GM23338 (cell line): ENCODE results near the gene EHBP1L1. TPM values are rescaled to one million over a fixed set of nuclear protein-coding genes. Genes with fewer than 3 reads are reported as not detected.
A peak's percentile ranks its signal among the peaks of the same experiment; 100 is the strongest.

Source experiments
- ATAC-seq: fragments of 200-7000 bp; cut with Tn5 transposase; 3 replicates; pipeline ENCODE4 v1.9.1; 2020
- DNase-seq: peaks from one replicate; pipeline ENCODE4 v3.0.0-alpha.2; 2015; ENCODE audit warnings: low spot score
- H2AFZ ChIP-seq: fragments of 200-600 bp; sonication (generic); 2 replicates; pipeline ENCODE4 v1.8.0; 2016; ENCODE audit warnings: antibody characterized with exemption, mild to moderate bottlenecking, moderate library complexity
- H3F3A ChIP-seq: fragments of 200-600 bp; sonication (generic); replicated peaks from 2 replicates; pipeline ENCODE4 v1.8.0; 2017; ENCODE audit warnings: antibody characterized with exemption, mixed run types, low read depth
- H3K27ac ChIP-seq: fragments of 200-600 bp; sonication (generic); 2 replicates; pipeline ENCODE4 v1.6.1; 2016; ENCODE audit warnings: low read depth
- H3K27me3 ChIP-seq: fragments of 200-600 bp; sonication (generic); 2 replicates; pipeline ENCODE4 v1.8.0; 2016; ENCODE audit warnings: mild to moderate bottlenecking, mixed run types, moderate library complexity; ENCODE audit not compliant: insufficient read depth
- H3K36me3 ChIP-seq: fragments of 200-600 bp; sonication (generic); 2 replicates; pipeline ENCODE4 v1.8.0; 2016; ENCODE audit warnings: mild to moderate bottlenecking; ENCODE audit not compliant: insufficient read depth
- H3K4me1 ChIP-seq: fragments of 200-600 bp; sonication (generic); 2 replicates; pipeline ENCODE4 v1.8.0; 2016; ENCODE audit warnings: mild to moderate bottlenecking, moderate library complexity; ENCODE audit not compliant: insufficient read depth
- H3K4me2 ChIP-seq: fragments of 200-600 bp; sonication (generic); 2 replicates; pipeline ENCODE4 v1.7.1; 2017; ENCODE audit warnings: mixed run types
- H3K4me3 ChIP-seq: fragments of 200-600 bp; sonication (generic); 2 replicates; pipeline ENCODE4 v1.6.1; 2016; ENCODE audit warnings: mixed run types
- H3K79me2 ChIP-seq: fragments of 200-600 bp; sonication (generic); replicated peaks from 2 replicates; pipeline ENCODE4 v1.8.0; 2017; ENCODE audit warnings: mild to moderate bottlenecking; ENCODE audit not compliant: insufficient read depth
- H3K9me2 ChIP-seq: fragments of 200-600 bp; sonication (generic); 2 replicates; pipeline ENCODE4 v1.8.0; 2017; ENCODE audit not compliant: insufficient read depth
- H4K20me1 ChIP-seq: fragments of 200-600 bp; sonication (generic); replicated peaks from 2 replicates; pipeline ENCODE4 v1.8.0; 2017; ENCODE audit warnings: mild to moderate bottlenecking; ENCODE audit not compliant: insufficient read depth
- H3K27ac Mint-ChIP-seq: 2 replicates; pipeline ENCODE4 v1.8.0; 2020; ENCODE audit warnings: inconsistent platforms, mild to moderate bottlenecking, moderate library complexity, mixed read lengths
- H3K27me3 Mint-ChIP-seq: 3 replicates; pipeline ENCODE4 v1.8.0; 2022; ENCODE audit warnings: low read depth, mild to moderate bottlenecking, moderate library complexity, mixed read lengths, inconsistent platforms; ENCODE audit not compliant: insufficient read depth, poor library complexity
- H3K36me3 Mint-ChIP-seq: 3 replicates; pipeline ENCODE4 v1.8.0; 2021; ENCODE audit warnings: low read depth, mild to moderate bottlenecking, inconsistent platforms, moderate library complexity, mixed read lengths
- H3K4me1 Mint-ChIP-seq: 3 replicates; pipeline ENCODE4 v1.8.0; 2020; ENCODE audit warnings: mild to moderate bottlenecking, inconsistent platforms, mixed read lengths
- H3K4me3 Mint-ChIP-seq: 3 replicates; pipeline ENCODE4 v1.8.0; 2021; ENCODE audit warnings: moderate library complexity, mild to moderate bottlenecking, inconsistent platforms, mixed read lengths
- H3K9me3 Mint-ChIP-seq: 3 replicates; pipeline ENCODE4 v1.8.0; 2020; ENCODE audit warnings: moderate library complexity, mild to moderate bottlenecking, inconsistent platforms, mixed read lengths
- CREB1 ChIP-seq: fragments of 250-450 bp; sonication (Bioruptor Pico); IDR thresholded peaks from 2 replicates; pipeline ENCODE4 v1.5.0; 2020; ENCODE audit warnings: low read depth, mild to moderate bottlenecking, moderate library complexity
- CTCF ChIP-seq, 2 experiments: fragments of 200-600 bp in 1 of 2; sonication (generic) in 1 of 2; conservative IDR thresholded peaks; 2 replicates each; pipeline versions ENCODE4 v1.5.1 to v1.6.1; 2016 to 2017; ENCODE audit warnings: antibody characterized with exemption in 2 of 2, low read depth in 2 of 2, mild to moderate bottlenecking in 2 of 2, moderate library complexity in 1 of 2
- EZH2 ChIP-seq: fragments of 200-600 bp; sonication (generic); IDR thresholded peaks from one replicate; pipeline ENCODE4 v1.8.0; 2017; ENCODE audit warnings: antibody characterized with exemption, mild to moderate bottlenecking, low read depth; ENCODE audit not compliant: unreplicated experiment
- POLR2AphosphoS5 ChIP-seq: IDR thresholded peaks from 2 replicates; pipeline ENCODE4 v1.6.1; 2016; ENCODE audit warnings: antibody characterized with exemption, low read depth
- polyA plus RNA-seq: library from polyadenylated mRNA; unstranded; fragments of >200 nt; fragmentation: Nextera tagmentation; extraction: Ambion mirVana; gene quantifications from 2 replicates; pipeline ENCODE4 v1.2.1, GENCODE V29; 2016
- total RNA-seq: library from RNA; depleted of rRNA; stranded (reverse); fragments of >200 nt; shearing (Covaris generic); gene quantifications from 2 replicates; pipeline ENCODE4 v1.2.3, GENCODE V29; 2014
- TF ChIP-seq, protein P1 (sequence below): fragments of 250-450 bp; sonication (Bioruptor Pico); IDR thresholded peaks from 2 replicates; pipeline ENCODE4 v1.5.0; 2020; ENCODE audit warnings: mild to moderate bottlenecking, moderate library complexity

Gene EHBP1L1
- total and polyA plus RNA-seq, 2 experiments from 2014 or later = 2.9 to 10.9 TPM

DNA sequence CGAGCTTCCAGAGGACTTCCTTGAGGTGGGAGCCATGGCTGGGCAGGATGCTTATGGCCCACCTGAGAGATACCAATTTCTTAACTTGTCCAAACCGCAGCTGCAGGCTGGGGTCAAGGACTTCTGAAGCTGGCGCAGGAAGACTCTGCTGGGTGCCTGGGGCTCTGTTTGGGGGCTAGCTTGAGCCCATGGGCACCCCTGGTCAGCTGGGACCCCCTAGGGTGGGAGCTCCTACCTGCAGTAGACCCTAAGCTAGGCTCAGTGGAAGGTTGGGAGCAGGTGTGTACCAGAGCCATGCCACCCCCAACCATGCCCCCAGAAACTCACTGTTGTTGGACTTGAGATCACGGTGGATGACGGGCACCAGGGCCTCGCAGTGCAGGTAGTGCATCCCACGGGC lies 36.8 kb downstream of the EHBP1L1 start (continued):
- no peak for TF ChIP-seq CTCF (conservative IDR thresholded peaks at IDR 0.05; ENCODE audit: low read depth in 2 of 2)
- TF ChIP-seq CREB1 = no peak

DNA sequence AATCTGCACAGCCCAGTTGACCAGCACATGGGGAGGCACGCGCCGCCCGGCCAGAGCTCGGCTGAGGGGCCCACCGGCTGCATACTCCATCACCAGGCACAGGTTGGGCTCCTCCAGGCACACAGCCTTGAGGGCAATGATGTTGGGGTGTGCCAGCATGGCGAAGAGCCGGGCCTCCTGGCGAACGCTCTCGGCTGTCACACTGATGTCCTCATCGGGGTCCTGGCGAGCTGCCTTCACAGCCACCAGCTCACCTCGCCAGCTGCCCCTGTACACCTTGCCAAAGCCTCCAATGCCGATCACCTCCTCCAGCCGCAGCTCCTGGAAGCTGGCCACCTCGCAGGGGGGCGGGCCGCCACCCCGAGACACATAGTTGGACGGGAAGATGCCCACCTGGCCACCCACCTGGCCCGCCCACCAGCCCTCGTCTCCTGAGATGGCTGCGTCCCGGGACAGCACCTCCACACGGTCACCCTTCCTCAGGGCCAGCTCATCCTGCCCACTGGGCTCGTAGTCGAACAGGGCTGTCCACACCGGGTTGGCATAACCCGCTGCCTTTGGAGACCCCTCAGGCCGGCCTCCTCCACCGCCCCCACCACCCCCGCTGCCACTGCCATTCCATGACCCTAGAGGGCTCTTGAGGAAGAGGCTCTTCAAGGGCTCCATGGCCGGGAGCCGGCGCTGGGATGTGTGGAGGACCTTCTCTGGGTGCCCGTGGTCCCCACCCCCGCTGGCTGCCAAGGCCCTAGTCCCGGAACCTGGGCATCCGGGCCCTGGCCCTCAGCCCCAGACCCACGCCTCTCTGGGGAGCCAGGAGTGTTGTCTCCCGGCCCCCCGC lies 37.5 kb downstream of the EHBP1L1 start:
- Histone ChIP-seq H3F3A (peaks cover 11% of the 10 kb centered on the region), H3K27me3 (no peaks in the 10 kb centered on the region), H3K9me2 (no peaks in the 10 kb centered on the region), H3K4me1 (peaks cover 14% of the 10 kb centered on the region; the same call in 1 of the 2 replicates), H3K36me3 (no peaks in the 10 kb centered on the region; the same call in 1 of the 2 replicates), H3K79me2 (peaks cover 28% of the 10 kb centered on the region), H3K4me3 (peak overlapping the region; percentile 59), H2AFZ (0 out of 2 replicates have a peak overlapping the region, but pooled peaks have one; percentile 59), H3K4me2 (peak overlapping the region; percentile 81), H3K27ac (peak overlapping the region; percentile 74), H4K20me1 (peaks cover 14% of the 10 kb centered on the region)
- ATAC-seq (peak; percentile 0), DNase-seq (peak; percentile 45)
- Mint-ChIP-seq H3K9me3 (no peaks in the 10 kb centered on the region; the same call in 2 of the 3 replicates), H3K4me1 (peaks cover 16% of the 10 kb centered on the region), H3K36me3 (peaks cover 13% of the 10 kb centered on the region; the same call in 2 of the 3 replicates), H3K27me3 (peaks cover 24% of the 10 kb centered on the region), H3K4me3 (peak overlapping the region; percentile 65), H3K27ac (no peak overlapping the region)
- TF ChIP-seq EZH2 (no peak), POLR2AphosphoS5 (no peak)
- TF ChIP-seq, protein P1, sequence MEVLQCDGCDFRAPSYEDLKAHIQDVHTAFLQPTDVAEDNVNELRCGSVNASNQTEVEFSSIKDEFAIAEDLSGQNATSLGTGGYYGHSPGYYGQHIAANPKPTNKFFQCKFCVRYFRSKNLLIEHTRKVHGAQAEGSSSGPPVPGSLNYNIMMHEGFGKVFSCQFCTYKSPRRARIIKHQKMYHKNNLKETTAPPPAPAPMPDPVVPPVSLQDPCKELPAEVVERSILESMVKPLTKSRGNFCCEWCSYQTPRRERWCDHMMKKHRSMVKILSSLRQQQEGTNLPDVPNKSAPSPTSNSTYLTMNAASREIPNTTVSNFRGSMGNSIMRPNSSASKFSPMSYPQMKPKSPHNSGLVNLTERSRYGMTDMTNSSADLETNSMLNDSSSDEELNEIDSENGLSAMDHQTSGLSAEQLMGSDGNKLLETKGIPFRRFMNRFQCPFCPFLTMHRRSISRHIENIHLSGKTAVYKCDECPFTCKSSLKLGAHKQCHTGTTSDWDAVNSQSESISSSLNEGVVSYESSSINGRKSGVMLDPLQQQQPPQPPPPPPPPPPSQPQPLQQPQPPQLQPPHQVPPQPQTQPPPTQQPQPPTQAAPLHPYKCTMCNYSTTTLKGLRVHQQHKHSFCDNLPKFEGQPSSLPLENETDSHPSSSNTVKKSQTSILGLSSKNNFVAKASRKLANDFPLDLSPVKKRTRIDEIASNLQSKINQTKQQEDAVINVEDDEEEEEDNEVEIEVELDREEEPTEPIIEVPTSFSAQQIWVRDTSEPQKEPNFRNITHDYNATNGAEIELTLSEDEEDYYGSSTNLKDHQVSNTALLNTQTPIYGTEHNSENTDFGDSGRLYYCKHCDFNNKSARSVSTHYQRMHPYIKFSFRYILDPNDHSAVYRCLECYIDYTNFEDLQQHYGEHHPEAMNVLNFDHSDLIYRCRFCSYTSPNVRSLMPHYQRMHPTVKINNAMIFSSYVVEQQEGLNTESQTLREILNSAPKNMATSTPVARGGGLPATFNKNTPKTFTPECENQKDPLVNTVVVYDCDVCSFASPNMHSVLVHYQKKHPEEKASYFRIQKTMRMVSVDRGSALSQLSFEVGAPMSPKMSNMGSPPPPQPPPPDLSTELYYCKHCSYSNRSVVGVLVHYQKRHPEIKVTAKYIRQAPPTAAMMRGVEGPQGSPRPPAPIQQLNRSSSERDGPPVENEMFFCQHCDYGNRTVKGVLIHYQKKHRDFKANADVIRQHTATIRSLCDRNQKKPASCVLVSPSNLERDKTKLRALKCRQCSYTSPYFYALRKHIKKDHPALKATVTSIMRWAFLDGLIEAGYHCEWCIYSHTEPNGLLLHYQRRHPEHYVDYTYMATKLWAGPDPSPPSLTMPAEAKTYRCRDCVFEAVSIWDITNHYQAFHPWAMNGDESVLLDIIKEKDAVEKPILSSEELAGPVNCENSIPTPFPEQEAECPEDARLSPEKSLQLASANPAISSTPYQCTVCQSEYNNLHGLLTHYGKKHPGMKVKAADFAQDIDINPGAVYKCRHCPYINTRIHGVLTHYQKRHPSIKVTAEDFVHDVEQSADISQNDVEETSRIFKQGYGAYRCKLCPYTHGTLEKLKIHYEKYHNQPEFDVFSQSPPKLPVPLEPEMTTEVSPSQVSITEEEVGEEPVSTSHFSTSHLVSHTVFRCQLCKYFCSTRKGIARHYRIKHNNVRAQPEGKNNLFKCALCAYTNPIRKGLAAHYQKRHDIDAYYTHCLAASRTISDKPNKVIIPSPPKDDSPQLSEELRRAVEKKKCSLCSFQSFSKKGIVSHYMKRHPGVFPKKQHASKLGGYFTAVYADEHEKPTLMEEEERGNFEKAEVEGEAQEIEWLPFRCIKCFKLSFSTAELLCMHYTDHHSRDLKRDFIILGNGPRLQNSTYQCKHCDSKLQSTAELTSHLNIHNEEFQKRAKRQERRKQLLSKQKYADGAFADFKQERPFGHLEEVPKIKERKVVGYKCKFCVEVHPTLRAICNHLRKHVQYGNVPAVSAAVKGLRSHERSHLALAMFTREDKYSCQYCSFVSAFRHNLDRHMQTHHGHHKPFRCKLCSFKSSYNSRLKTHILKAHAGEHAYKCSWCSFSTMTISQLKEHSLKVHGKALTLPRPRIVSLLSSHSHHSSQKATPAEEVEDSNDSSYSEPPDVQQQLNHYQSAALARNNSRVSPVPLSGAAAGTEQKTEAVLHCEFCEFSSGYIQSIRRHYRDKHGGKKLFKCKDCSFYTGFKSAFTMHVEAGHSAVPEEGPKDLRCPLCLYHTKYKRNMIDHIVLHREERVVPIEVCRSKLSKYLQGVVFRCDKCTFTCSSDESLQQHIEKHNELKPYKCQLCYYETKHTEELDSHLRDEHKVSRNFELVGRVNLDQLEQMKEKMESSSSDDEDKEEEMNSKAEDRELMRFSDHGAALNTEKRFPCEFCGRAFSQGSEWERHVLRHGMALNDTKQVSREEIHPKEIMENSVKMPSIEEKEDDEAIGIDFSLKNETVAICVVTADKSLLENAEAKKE (CRISPR knock-in tag) = no peak
